ENCODE measurements around the gene EFNB3.

Gene EFNB3

DNA sequence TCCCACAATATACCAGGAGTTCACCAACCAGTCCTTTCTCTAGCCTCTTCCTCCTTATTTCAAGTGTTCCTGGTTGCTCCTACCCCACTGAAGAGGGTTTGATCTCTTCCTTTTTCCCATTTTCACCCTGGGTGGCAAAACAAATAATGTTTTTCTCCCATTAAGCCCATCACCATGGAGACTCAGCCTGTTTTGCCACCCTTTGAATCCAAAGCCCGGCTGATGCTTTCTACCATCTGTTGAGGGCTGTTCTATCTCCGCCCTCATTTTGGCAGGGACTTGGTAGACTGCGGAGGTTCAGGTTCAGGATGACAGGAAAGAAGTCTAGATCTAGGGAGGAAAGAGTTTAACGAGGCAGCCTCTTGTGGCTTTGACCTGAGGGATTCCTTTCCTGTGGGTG, 15.1 kb downstream of the EFNB3 start:
- no peak for DNase-seq

DNA sequence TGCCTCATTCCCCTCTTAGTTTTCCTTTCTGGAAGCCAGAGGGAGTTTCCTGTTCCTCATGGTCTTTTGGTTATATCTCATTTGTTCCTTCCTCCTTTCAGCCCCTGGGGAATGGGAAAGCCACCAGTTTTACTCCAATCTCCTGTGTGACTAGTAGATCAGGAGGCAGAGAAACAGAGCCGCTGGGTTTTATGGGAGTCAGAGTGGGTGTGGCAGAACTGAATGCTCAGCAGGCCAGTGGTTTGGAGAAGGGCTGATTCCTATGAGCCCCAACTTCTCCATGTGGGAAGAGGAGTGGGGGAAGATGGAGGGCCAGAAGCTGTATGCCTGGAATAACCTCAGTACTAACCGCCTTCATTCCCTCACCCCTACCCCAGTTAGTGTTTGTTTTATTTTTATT, 16.6 kb downstream of the EFNB3 start:
- no peak for DNase-seq

DNA sequence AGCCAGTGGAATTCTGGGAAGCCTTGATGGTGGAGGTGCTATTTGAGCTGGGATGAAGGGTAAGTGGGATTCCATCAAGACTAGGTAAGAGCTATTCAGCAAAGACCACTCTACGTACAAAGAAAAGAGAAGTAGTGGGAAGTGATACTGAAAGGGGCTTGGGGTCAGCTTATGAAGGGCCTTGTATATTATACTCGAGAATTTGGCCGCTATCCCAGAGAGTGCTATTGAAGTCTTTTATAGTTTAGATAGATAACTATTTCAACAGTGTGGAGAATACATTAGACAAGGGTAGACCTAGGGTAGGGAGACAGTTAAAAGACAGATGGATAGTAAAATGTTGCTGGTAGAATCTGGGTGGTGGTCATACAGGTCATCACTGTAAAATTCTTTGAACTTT, 22.9 kb downstream of the EFNB3 start:
- no peak for DNase-seq

DNA sequence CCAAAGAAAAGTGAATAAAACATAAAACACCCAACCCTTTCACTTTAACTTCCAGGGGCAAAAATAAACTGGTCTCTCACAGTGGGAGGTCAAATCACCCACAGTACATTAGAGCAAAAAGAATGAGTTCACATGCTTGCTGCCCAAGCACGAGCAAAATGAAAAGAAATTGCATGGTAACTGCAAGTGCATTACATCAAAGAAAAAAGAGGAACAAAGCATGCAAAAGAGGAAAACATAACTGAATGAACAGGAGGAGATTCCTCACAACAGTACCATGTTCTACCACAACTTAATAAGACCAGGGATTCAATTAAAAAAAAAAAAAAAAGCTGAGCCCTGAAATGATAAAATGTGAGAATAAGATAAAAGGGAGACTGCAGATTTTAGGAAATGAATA, 24.8 kb downstream of the EFNB3 start:
- no peak for DNase-seq

- DNase-seq = no peak
Observed at GRCh38 chr17:7732981-7733539, 28.1 kb downstream of the EFNB3 start.

- DNase-seq = no peak
Observed at GRCh38 chr17:7737601-7738000, 32.6 kb downstream of the EFNB3 start.

DNA sequence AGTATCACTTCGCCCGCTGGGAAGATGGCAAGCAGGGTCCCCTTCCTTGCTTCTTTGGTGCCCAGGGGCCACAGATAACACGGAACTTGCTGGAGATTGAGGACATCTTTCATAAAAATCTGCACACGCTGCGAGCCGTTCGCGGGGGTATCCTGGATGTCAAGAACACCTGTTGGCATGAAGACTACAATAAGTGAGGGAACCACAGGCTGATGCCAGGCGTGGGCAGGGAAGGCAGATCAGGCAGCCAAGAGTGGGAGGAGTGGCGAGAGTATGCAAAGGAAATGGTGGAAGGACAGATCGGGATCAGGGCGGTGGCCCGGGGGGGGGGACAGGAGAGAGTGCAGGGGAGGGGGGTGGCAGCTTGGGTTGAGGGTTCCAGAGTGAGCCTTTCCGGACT, 34.7 kb downstream of the EFNB3 start:
- no peak for DNase-seq

DNA sequence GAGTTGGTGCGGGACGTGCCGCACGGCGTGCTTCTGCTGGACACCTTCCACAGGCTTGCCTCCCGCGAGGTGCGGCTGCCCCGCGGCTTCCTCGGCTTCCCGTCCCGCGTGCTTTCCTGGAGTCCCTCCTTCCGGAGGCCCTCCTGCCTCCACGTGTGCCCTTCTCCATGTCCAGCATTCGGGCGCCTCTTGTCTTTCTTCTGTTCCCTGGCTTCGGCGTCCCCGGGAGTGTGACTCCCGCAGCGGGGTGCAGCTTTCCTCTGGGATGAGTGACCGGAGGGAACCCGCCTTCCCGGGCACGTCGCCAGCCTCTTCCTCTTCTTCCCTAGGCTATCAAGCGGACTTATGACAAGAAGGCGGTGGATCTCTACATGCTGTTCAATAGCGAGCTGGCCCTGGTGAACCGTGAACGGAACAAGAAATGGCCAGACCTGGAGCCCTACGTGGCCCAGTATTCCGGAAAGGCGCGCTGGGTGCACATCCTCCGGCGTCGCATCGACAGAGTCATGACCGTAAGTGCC, 35.5 kb downstream of the EFNB3 start:
- DNase-seq = no peak

- no peak for DNase-seq
Observed at GRCh38 chr17:7742729-7743128, 37.7 kb downstream of the EFNB3 start.

GRCh38 chr17:7744416-7744815, 39.4 kb downstream of the EFNB3 start:
- no peak for DNase-seq

- no peak for DNase-seq
Observed at GRCh38 chr17:7745748-7746470, 40.9 kb downstream of the EFNB3 start.

GRCh38 chr17:7747635-7748071, 42.7 kb downstream of the EFNB3 start:
- DNase-seq = no peak

GRCh38 chr17:7748076-7748775, 43.2 kb downstream of the EFNB3 start:
- no peak for DNase-seq

- no peak for DNase-seq
Observed at GRCh38 chr17:7750321-7750821, 45.4 kb downstream of the EFNB3 start.

DNA sequence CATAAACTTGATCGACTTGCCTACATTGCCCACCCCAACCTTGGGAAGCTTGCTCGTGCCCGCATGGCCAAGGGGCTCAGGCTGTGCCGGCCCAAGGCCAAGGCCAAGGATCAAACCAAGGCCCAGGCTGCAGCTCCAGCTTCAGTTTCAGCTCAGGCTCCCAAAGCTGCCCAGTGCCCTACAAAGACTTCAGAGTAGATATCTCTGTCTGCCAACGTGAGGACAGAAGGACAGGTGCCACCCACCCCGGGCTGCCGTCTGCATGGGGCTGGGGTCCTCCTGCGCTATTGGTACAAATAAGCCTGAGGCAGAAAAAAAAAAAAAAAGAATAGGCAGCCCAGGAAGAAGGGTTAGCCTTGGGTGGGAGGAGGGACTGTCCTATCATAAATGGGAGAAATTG, 49.7 kb downstream of the EFNB3 start:
- DNase-seq = no peak

DNA sequence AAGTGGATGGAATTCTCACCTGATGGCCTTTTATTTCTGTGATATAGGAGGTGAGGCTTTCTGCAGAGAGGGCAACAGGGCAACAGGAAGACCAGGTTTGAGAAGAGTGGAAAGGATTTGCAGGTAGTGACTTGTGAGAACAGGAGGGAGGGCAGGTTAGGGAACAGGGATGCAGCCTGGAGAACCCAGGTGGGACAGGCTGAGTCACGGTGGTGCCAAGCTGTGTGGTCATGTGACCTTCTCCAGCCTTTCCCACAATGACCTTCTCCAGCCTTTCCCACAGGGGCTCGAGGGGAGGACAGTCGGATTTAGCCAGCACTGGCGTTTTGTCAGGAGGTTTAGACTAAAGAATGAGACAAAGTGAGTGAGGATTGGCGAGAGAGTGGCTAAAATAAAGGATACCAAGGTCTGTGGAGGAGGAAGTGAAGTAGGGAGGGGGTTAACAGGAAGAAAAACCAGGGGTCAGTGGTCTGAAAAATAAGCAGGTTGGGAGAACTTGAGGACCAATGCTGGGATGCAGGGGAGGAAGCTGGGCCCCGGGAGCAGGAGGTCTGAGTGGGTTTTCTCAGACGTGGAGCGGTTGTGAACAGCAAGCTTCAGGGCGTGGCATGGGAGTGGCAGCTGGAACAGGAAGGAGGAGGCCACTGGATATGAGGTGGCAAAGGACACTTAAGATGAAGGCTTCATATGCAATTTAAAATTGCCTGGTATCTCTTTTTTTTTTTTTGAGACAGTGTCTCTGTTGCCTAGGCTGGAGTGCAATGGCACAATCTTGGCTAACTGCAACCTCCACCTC, 50.3 kb downstream of the EFNB3 start:
- no peak for DNase-seq

- no peak for DNase-seq
Observed at GRCh38 chr17:7756968-7757367, 52.0 kb downstream of the EFNB3 start.

Measured in NCI-H2227 treated with DMSO at 0.1 percent for 48 hours (cell line).